ENCODE data around the gene IFI30.

GRCh38 chr19:18137242-18137641 lies 36.4 kb upstream of the IFI30 start:
- TF ChIP-seq, protein P1, sequence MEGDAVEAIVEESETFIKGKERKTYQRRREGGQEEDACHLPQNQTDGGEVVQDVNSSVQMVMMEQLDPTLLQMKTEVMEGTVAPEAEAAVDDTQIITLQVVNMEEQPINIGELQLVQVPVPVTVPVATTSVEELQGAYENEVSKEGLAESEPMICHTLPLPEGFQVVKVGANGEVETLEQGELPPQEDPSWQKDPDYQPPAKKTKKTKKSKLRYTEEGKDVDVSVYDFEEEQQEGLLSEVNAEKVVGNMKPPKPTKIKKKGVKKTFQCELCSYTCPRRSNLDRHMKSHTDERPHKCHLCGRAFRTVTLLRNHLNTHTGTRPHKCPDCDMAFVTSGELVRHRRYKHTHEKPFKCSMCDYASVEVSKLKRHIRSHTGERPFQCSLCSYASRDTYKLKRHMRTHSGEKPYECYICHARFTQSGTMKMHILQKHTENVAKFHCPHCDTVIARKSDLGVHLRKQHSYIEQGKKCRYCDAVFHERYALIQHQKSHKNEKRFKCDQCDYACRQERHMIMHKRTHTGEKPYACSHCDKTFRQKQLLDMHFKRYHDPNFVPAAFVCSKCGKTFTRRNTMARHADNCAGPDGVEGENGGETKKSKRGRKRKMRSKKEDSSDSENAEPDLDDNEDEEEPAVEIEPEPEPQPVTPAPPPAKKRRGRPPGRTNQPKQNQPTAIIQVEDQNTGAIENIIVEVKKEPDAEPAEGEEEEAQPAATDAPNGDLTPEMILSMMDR (IDR thresholded peaks at IDR 0.05): no peak
- TF ChIP-seq ZFX (IDR thresholded peaks at IDR 0.05; ENCODE audit: borderline replicate concordance): no peak

Data from 22Rv1 (cell line).